Activated T-helper 1 cell treated with Interleukin-2 at 50 U/mL for 16 hours (primary cell): ENCODE measurements around the gene SERINC1.
"Not testable (repeated sequence)": the region's sequence is repeated elsewhere in the genome, so short reads cannot be mapped to it uniquely, and the experiment has no call there.

Experiments
- DNase-seq: peaks from one replicate; pipeline ENCODE4 v3.0.0-alpha.2; 2020; ENCODE audit warnings: low read depth

The SERINC1 gene

GRCh38 chr6:122471107-122472021, at the start of gene SERINC1:
Gene SERINC1 (minus strand): TSS chr6:122471807. CDS start chr6:122471737, 70 bp downstream.
- peak; percentile 87 for DNase-seq

- no peak for DNase-seq
These were observed 39.8 kb upstream of the SERINC1 start for GRCh38 chr6:122511193-122511924.

- DNase-seq, result not testable (repeated sequence)
These were observed 33.6 kb upstream of the SERINC1 start for GRCh38 chr6:122505170-122505569.

GRCh38 chr6:122501475-122501874, 29.9 kb upstream of the SERINC1 start:
- no peak for DNase-seq

- no peak for DNase-seq
These were observed 24.0 kb upstream of the SERINC1 start for GRCh38 chr6:122495612-122496011.

GRCh38 chr6:122494665-122495272, 23.2 kb upstream of the SERINC1 start:
- no peak for DNase-seq

- DNase-seq, result peak; percentile 29
These were observed 20.4 kb upstream of the SERINC1 start for GRCh38 chr6:122491919-122492555.

- no peak for DNase-seq
These were observed 19.0 kb upstream of the SERINC1 start for GRCh38 chr6:122490607-122491006.

- no peak for DNase-seq
These were observed 13.2 kb upstream of the SERINC1 start for GRCh38 chr6:122484760-122485159.

GRCh38 chr6:122482750-122483080, 11.1 kb upstream of the SERINC1 start:
- DNase-seq, result no peak

- no peak for DNase-seq
These were observed 4.5 kb upstream of the SERINC1 start for GRCh38 chr6:122476131-122476530.

GRCh38 chr6:122472022-122472340, 374 bp upstream of the SERINC1 start:
- no peak for DNase-seq

- no peak for DNase-seq
These were observed 9.7 kb downstream of the SERINC1 start for GRCh38 chr6:122461885-122462284.

GRCh38 chr6:122459865-122460416, 11.7 kb downstream of the SERINC1 start:
- not testable (repeated sequence) for DNase-seq

GRCh38 chr6:122459240-122459639, 12.4 kb downstream of the SERINC1 start:
- DNase-seq, result no peak

- DNase-seq, result no peak
These were observed 13.5 kb downstream of the SERINC1 start for GRCh38 chr6:122458087-122458486.

GRCh38 chr6:122455116-122455515, 16.5 kb downstream of the SERINC1 start:
- DNase-seq, result not testable (repeated sequence)

- no peak for DNase-seq
These were observed 16.9 kb downstream of the SERINC1 start for GRCh38 chr6:122454673-122455072.

- no peak for DNase-seq
These were observed 19.1 kb downstream of the SERINC1 start for GRCh38 chr6:122452509-122452908.

GRCh38 chr6:122449069-122449468, 22.5 kb downstream of the SERINC1 start:
- DNase-seq, result no peak

GRCh38 chr6:122445274-122445673, 26.3 kb downstream of the SERINC1 start:
- DNase-seq, result no peak

- no peak for DNase-seq
These were observed 32.6 kb downstream of the SERINC1 start for GRCh38 chr6:122438975-122439374.
